Measurements from ENCODE around the gene GSTM3.
"Not testable (repeated sequence)": the region's sequence is repeated elsewhere in the genome, so short reads cannot be mapped to it uniquely, and the experiment has no call there.

GSTM3 gene

DNA sequence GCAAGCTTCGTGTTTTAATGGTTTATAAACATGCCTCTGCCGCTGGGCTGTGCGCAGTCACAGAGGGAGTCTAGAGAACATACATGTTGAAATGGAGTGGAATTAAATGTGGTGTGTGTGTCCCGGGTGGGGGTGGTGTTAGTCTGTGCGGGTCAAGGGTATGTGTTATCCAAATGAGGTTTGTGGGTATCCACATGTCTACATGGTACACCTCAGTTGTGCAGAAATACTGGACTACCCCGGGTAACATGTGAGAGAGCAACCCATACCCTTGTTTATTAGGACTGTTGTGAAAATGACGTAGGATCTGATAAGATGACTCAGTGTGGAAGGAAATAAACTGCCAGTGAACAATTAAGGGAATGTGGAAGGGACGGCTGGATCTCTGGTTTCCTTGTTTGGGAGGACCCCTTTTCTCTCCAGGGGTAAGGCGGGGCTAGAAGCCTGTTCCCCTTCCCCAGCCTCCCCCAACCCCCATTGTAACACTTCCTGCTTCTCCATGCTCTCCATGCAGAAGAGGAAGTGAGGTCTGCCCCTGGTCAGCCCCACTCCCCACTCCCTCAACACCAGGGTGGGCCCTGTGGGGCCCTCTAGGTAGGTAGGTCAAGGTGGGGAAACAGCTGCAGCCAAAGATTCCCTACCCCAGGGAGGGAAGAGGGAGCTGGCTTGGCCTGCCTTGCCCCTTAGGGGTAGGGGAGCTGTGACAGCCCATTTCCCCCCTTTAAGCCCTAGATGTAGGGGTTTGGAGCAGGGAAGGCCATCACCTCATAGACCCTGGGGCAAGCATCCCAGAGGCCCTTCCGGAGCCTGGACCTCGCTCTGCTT lies 22.2 kb upstream of the GSTM3 start:
- in situ Hi-C loops (cut with MboI; ENCODE audit: low sequenced_read_pairs): no loop called here

DNA sequence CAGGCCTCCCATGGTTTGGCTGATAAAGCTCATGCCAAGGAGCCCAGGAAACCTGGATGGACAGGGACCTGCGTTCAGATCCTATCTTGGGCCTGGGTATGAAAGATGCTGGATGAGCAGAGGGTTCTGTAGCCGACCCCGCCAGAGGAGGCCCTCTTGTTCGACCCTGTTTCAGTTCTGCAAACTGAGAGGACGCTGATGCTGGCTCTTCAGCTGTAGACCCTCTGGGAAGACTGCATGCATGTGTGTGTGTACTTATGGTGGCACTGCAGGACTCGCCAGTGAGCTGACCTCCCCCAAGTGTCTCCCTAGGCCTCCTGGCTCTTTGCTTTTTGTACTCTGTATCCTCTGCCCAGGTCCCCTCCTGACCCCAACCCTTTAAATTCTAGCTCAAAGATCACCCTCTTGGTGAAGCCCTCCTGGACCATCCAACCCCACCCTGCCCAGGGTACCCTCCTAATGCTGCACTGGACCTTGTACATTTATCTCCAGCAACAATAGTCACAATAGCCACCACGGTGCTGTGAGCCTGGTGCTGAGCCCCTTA lies 21.3 kb upstream of the GSTM3 start:
- in situ Hi-C loops (cut with MboI; ENCODE audit: low sequenced_read_pairs): no loop called here

DNA sequence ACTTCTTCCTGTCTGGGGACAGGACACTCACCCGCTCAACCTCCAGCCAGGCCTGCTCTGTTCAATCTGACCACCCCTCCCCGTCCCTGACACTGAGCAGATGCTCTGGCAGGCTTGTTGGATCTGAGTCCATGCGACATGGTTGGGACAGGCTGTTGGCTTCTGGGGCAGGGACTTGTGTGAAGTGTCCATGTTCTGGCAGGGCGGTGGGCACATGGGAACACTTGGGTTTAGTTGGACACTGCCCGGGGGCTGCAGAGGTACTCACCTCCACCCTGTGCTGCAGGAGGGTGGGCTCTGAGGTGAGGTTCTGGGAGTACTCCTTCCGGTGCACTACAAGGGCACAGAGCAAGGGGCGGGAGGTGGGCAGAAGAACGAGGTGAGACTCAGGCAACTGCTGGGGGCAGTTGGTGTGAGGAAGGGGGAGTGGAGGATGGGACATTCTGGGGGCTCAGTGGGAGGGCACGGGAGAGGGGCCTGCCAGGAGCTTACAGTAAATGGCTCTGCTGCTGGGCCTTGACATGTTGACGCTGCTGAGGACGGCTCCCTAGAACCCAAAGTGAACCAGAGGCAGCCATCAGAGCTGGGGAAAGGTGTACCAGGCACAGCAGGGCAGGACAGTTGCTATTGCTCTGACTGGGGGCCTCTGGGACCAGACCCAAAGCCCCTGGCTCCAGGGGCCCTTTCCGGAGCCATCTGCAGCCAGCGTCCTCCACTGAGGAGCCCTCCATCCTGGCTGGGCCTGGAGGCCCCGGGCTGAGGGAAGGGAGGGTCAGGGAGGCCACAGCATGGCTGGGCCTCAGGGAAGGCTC lies 20.6 kb upstream of the GSTM3 start:
- in situ Hi-C loops (cut with MboI; ENCODE audit: low sequenced_read_pairs): no loop called here

DNA sequence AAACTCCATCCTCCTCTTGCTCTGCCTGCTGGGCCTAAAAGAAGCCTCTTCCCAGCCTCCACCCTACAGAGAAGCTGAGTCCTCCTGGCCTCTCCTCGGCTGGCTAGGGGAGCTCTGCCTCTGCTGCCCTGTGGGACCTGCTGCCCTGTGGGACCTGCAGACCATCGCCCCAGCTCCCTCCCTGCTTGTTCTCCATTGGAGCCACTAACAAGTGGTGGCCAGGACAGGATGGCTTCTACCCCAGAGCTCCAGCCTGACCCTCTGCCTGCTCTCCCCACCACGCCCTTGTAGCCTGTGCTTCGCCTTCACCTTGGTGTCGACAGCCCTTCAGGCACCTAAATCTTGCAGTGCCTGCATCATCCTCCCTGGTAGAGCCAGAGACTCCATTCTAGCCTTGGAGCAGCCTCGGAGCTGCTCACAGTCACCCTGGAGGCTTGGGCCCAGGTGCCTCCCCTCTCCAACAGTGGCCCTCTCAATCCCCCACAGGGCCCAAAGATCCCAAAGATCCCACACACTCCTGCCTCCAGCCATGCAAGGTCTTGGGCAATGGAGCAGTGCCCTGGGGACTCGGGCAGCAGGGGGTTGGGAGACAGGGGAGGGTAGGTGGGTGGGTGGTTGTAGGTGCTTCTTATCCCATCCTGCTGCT lies 19.9 kb upstream of the GSTM3 start:
- in situ Hi-C loops (cut with MboI; ENCODE audit: low sequenced_read_pairs): no loop called here

DNA sequence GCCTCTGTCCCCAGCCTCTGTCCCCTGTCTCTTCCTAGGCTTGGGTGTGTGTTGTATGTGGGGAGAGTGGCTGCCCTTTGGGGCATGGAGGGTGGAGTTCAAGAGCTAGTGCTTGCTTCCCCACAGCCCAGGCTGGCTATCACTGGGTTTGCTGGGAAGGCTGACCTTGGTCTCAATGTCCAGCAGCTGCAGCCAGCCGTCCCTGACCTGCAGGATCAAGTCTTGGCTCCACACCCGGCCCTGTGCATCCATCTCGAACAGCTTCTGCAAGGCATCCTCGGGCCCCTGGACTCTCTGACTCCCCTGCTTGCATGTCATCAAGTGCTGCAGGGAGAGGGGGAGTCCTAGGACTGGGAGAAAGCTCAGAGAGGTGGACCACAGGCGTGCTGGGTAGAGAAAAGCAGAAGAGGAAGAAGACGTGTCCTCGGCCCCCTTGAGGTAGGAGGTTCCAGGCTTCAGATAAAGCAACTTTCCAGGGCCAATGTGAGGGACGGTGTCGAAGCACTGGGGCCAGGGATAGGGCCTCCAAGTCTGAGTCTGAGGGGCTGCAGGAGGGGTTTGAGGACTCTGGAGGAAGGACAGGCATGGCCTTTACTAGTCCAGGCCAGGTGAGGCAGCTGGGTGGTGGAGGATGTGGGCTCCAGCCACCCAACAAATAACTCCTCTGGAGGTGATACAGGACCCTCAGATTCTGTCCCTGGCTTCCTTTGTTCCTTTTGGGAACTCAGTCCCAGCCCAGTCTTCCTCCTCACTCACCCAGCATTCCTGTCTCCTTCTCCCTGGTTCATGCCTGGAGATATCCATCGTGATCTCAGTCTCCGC lies 18.9 kb upstream of the GSTM3 start:
- in situ Hi-C loops (cut with MboI; ENCODE audit: low sequenced_read_pairs): no loop called here

DNA sequence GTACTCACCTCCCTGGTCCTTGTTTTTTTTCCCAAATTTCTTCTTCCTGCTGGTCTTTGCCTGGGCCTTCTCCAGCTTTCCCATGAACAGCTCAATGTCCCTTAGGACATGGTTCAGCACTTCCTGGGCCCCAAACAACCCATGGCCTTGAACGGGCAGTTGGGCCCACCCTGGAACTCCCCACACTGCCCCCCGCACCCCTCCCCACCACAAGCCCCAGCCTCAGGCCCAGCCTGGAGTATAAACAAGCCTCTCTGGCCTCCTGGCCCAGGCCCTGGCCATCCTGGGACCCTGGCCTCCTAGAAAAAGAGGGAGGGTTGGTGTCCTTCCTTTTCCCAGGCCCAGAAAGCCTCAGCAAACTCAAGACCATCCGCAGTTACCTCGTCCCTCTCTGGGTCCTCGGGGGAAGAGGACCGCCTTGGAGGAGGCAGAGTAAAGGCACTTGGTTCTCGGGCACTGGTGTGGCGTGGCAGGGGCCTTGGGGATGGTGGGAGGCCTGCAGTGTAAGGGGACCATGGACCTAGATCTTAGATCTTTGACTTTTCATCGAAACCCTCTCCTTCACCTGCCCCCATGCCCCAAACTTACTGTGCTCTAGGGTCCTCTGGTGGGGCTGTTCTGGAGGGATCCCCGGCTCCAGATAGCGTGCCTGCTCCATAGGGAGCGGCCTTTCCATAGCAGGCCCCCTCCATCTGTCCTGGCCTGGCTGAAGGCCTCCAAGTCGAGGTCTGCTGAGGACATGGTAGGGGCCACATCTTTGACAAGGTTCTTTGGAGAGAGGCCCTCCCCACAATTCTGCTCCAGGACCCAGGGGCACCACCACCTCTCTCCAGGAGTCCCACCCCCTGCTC lies 17.3 kb upstream of the GSTM3 start:
- in situ Hi-C loops (cut with MboI; ENCODE audit: low sequenced_read_pairs): no loop called here

DNA sequence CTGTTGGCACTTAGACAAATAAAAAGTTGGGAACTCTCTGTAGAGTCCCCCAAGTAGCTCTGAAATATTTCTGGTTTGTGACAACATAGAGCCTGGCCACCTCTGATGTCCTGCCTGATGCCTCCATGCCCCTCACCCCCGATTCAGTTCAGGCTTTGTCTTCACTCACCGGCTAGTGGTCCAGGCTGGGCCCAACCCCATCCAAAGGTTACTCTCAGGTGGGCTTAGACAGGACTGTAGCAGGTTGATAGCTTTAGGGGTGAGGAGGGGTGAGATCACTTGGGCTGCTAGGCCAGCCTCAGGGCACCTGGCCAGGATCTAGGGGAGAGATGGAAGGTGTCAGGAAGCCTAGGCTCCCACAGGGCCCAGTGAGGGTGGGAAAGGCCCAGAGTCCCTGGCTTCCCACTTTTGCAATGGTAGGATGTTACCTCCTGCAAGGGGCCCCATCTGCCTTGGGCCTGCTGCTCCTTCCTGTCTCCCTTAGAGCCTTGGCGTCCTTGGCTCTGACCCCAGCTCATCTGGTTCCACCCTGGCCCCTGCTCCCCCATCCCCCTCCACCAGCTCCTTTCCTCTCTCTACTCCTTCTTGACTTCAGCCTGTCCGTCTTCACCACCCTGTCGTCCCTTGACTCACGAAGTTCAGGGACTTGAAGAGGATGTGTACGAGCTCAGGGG lies 16.1 kb upstream of the GSTM3 start:
- in situ Hi-C loops (cut with MboI; ENCODE audit: low sequenced_read_pairs): no loop called here

DNA sequence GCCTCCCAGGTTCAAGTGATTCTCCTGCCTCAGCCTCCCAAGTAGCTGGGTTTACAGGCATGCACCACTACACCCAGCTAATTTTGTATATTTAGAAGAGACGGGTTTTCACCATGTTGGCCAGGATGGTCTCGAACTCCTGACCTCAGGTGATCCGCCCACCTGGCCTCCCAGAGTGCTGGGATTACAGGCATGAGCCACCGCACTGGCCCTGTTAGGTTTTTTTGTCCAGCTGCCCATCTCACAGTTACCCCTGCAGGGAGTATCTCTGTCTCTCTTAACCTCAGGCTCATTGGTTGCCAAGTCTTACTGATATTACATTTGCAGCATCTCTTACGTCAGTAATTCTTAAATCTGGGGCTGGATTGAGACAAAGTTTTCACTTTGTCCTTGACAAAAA lies 15.5 kb upstream of the GSTM3 start:
- in situ Hi-C loops (cut with MboI; ENCODE audit: low sequenced_read_pairs): not testable (repeated sequence)

DNA sequence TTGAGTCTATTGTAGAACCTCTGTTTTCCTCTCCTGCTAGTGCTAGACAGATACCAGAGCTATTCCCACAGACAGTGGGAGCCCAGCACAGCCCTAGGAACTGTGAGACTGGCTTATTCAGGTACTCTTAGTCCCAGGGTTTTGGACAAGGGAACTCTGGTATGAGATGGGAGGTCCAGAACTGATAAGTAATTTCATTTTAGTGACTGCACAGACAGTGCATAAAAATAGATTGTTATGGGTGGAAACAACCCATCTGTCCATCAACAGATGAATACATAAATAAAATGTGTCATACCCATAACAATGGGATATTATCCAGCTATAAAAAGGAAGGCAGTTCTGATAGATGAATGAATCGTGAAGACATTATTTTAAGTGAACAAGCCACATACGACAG lies 13.9 kb upstream of the GSTM3 start:
- in situ Hi-C loops (cut with MboI; ENCODE audit: low sequenced_read_pairs): no loop called here

DNA sequence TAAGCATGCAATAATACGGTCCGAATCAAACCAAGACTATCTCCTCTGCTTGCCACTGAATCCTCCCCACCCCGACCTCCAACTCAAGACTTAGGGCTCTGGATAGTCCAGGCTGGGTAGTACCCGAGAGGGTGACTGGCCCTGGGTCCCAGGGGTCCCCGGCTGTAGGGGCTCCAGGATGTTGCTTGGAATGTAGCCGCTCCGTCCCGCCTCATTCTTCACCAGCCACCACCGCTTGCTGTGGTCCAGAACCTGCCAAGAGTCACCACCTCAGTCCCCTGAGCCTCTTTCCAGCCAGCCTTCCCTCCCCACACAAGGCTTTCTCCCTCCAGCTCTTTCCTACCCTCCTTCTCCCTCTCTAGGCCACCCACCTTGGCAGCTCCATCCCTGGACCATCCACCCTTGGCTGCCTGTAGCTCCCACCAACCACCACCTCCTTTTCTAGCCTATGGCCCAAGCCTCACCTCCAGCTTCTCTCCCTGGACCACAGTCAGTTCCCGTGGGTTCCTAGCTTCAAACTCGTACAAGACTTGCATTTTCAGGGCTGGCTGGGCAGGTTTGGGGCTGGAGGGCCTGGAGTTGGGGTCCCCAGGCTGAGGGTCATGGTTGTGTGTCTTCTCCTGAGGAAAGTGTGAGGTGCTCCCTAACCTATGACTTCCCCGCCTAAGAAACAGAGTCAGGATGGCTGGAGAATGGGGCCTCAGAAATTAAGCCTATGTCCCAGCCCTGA lies 10.9 kb upstream of the GSTM3 start:
- in situ Hi-C loops (cut with MboI; ENCODE audit: low sequenced_read_pairs): no loop called here

DNA sequence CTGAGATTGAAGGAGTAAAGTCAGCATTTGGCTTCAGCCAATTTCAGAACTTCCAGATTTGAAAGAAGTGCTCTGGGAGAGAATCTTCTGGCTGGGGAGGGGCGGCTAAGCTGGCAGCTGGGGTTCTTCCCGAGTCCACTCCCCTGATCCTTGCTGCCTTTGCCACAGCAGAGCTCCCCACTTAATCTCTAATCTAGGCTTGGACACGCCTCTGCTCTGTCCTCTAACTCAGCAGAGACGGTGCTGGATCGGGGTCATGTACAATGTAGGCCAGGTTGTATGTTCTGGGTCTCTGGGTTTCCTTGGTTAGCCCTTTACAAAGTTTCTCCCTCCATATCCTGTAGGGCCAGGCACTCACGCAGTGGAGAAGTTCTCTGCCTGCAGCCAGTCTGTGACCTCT lies 10.1 kb upstream of the GSTM3 start:
- in situ Hi-C loops (cut with MboI; ENCODE audit: low sequenced_read_pairs): no loop called here

DNA sequence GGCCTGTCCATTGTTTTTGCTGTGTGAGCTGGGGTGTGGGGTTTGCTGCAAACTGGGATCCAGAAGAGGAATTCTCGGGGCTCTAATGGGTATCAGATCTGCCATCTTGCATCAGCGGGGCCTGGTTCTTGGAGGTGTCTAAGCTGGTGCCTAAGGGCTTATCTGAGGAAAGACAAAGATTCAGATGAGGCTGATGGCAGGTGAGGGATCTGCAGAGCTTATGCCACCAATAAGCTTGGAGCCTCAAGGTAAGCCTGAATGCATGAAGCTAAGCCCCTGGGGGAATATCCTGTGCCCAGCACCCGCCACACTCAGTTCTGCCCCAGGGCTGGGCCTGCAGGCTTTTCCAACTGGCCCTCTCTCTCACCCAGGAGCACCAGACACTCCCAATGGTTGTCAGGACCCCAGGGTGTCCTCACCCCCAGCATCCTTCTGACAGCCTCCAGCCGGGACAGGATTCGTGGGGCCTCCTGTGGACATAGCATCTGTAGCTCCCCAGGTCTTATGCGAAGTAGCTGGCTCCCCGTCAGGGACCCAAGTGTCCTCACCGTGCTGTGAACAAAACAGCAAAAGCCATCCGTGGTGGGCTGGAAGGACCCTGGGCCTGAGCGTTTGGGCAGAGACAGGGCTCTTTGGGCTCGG lies 9.5 kb upstream of the GSTM3 start:
- in situ Hi-C loops (cut with MboI; ENCODE audit: low sequenced_read_pairs): no loop called here

DNA sequence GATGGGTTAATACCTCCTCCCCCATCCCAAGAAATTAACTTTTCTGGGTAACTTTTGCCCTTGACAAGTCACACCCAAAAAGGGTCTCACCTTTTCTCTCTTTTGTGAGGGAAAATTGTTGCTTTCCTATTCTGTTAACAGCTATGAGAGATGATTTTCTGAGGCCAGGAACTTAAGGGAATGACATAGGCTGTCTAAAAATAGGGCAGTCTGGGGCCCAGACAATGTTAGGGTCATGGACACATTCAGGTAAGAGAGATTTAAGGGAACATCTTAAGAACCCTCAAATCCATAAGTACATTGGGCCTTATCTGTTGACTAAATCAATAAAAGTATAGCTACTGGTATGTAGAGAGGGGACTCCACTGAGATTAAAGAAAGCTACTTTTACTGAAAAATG lies 8.4 kb upstream of the GSTM3 start:
- in situ Hi-C loops (cut with MboI; ENCODE audit: low sequenced_read_pairs): no loop called here

DNA sequence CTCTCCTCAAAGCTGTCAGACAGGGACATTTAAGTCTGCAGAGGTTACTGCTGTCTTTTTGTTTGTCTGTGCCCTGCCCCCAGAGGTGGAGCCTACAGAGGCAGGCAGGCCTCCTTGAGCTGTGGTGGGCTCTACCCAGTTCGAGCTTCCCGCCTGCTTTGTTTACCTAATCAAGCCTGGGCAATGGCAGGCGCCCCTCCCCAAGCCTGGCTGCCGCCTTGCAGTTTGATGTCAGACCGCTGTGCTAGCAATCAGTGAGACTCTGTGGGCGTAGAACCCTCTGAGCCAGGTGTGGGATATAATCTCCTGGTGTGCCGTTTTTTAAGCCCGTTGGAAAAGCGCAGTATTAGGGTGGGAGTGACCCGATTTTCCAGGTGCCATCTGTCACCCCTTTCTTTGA lies 7.5 kb upstream of the GSTM3 start:
- in situ Hi-C loops (cut with MboI; ENCODE audit: low sequenced_read_pairs): not testable (repeated sequence)

DNA sequence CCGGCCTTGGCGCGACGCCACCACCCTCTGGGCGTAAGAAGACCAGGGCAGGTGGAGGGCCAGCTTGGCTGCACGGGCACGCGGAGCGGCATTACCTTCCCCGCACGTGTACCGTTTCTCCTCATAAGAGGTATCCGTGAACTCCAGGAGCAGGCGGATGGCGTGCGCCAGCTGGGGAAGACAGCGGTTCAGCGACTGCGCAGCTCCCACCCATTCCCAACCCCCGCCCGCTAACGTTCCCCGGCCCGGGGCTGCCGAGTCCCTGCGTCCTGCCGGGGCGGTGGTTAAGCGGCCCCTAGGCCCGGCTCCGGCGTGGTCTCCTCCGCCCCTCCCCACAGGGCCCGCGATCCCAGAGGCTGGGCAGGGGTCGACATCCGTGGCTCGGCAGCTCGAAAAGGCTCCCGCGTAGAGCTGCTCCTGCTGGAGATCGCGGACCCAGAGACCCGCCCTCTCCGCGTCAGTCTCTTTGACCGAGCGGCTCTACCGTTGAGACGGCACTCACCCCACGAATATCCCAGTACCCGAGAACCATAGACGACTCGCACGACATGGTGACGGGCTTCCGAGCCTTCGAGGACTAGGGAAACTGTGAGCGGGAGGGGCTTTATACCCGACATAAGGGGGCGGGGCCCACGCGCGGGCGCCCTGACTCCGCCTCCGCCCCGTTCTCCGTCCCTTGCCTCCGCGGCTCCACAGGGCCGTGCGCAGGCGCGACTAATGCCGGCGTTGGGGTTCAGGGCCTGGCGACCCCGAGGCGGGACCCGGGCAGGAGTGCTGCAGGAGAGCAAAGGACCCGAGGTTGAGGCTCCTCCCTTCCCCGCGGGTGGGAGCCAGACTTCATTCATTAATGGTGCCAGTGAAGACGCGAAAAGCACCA lies 862 bp downstream of the GSTM3 start:
- in situ Hi-C loops (cut with MboI; ENCODE audit: low sequenced_read_pairs): no loop called here

DNA sequence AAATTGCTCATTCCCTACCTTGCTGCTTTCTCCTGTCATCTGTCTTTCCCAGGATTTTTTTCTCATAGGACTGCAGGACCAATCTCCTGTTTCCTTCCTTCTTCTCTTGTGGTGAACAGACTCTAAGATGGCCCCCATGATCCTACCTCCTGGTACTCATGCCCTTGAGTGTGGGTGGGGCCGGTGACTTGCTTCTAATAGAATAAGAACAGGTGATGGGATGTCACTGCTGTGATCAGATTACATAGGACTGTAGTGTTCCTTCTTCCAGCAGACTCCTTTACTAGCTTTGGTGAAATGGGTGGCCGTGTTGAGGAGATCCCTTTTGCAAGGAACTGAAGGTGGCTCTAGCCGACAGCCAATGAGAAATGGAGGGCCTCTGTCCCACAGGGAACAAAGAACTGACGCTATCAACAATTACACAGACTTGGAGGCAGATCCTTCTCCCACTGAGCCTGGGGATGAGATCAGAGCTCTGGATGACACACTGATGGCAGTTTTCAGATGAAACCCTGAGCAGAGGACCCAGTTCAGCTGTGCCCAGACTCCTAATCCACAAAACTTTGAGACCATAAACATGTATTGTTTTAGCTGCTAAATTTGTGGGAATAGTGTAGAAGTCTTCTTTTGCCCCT lies 7.5 kb downstream of the GSTM3 start:
- in situ Hi-C loops (cut with MboI; ENCODE audit: low sequenced_read_pairs): no loop called here
